Measurements from ENCODE around the gene CCSER1.

DNA sequence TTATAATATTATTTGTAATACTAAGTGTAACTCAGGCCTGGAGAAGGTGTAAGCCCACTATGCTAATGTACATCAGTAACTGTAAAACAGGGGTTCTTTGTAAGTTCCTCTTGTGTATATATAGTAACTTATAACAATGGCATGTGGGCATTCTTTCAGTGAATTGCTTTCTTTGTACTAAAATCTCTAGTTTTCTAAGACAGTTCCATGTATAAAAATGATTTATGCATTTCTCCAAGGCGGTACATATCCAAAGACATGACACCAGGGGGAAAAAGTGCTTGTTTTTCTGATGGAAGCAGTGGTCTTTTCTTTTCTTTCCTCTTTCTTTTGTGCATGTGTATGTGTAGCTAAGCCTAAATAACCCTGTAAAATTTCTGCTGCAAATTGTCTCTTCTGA is 1474.2 kb downstream of the CCSER1 start:
- TF ChIP-seq, protein P1, sequence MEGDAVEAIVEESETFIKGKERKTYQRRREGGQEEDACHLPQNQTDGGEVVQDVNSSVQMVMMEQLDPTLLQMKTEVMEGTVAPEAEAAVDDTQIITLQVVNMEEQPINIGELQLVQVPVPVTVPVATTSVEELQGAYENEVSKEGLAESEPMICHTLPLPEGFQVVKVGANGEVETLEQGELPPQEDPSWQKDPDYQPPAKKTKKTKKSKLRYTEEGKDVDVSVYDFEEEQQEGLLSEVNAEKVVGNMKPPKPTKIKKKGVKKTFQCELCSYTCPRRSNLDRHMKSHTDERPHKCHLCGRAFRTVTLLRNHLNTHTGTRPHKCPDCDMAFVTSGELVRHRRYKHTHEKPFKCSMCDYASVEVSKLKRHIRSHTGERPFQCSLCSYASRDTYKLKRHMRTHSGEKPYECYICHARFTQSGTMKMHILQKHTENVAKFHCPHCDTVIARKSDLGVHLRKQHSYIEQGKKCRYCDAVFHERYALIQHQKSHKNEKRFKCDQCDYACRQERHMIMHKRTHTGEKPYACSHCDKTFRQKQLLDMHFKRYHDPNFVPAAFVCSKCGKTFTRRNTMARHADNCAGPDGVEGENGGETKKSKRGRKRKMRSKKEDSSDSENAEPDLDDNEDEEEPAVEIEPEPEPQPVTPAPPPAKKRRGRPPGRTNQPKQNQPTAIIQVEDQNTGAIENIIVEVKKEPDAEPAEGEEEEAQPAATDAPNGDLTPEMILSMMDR (IDR thresholded peaks at IDR 0.05), result no peak
- TF ChIP-seq POLR2A (IDR thresholded peaks at IDR 0.05), result no peak
